NB4 (cell line): ENCODE results near the gene CYREN.
"Not testable (repeated sequence)": the region's sequence is repeated elsewhere in the genome, so short reads cannot be mapped to it uniquely, and the experiment has no call there.

Source experiments
- MYC ChIP-seq: IDR thresholded peaks from 2 replicates; pipeline ENCODE4 v1.6.1; 2011; ENCODE audit warnings: low read depth, low read length
- POLR2A ChIP-seq: IDR thresholded peaks from 2 replicates; pipeline ENCODE4 v1.6.1; 2011; ENCODE audit warnings: mild to moderate bottlenecking; ENCODE audit not compliant: insufficient read length; ENCODE audit errors: extremely low read depth
- TF ChIP-seq, protein P1 (sequence below): IDR thresholded peaks from one replicate; pipeline ENCODE4 v1.5.1; 2012; ENCODE audit warnings: low read depth, low read length
- TF ChIP-seq, protein P2 (sequence below): IDR thresholded peaks from 2 replicates; pipeline ENCODE4 v1.6.1; 2011; ENCODE audit warnings: low read depth, low read length

- TF ChIP-seq, protein P1, sequence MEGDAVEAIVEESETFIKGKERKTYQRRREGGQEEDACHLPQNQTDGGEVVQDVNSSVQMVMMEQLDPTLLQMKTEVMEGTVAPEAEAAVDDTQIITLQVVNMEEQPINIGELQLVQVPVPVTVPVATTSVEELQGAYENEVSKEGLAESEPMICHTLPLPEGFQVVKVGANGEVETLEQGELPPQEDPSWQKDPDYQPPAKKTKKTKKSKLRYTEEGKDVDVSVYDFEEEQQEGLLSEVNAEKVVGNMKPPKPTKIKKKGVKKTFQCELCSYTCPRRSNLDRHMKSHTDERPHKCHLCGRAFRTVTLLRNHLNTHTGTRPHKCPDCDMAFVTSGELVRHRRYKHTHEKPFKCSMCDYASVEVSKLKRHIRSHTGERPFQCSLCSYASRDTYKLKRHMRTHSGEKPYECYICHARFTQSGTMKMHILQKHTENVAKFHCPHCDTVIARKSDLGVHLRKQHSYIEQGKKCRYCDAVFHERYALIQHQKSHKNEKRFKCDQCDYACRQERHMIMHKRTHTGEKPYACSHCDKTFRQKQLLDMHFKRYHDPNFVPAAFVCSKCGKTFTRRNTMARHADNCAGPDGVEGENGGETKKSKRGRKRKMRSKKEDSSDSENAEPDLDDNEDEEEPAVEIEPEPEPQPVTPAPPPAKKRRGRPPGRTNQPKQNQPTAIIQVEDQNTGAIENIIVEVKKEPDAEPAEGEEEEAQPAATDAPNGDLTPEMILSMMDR = not testable (repeated sequence)
- not testable (repeated sequence) for TF ChIP-seq POLR2A, MYC
- TF ChIP-seq, protein P2, sequence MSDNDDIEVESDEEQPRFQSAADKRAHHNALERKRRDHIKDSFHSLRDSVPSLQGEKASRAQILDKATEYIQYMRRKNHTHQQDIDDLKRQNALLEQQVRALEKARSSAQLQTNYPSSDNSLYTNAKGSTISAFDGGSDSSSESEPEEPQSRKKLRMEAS = not testable (repeated sequence)
Measured at GRCh38 chr7:135211946-135212685, 41.6 kb upstream of the CYREN start.
